GM12801 (cell line): ENCODE data around the gene DZIP1.

ENCODE experiments used
- TF ChIP-seq, protein P1 (sequence below): IDR thresholded peaks from one replicate; pipeline ENCODE4 v1.5.1; 2011; ENCODE audit warnings: control low read depth; ENCODE audit not compliant: insufficient read length; ENCODE audit errors: extremely low read depth

The DZIP1 gene

DNA sequence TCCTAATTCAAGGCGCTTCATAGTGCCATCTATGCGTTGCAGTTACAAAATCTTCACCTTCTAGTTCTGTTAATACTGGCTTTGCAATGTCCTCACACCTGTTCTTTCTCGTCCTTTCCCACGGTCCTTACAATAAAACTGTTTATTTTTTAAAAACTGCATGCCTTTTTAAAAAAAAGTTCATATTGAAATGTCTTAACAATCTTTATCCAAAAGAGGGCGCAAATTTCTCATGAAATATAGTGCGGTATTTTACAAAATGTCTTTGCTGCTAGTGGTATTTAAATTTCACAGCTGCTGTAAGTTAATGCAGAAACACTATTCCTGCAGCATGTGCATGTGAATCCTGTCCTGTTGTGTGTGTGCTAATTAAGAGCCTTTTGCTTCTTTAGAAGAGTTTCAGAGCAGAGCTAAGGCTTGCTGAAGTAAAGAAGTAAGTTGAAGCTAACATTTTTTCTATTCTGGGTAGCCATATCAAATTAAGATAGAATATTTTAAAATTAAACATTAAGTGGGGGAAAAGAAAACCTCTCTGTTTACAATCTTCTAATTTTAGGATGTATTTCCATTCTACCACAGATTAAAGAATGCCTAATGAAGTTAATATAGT lies 107.8 kb downstream of the DZIP1 start:
- TF ChIP-seq, protein P1, sequence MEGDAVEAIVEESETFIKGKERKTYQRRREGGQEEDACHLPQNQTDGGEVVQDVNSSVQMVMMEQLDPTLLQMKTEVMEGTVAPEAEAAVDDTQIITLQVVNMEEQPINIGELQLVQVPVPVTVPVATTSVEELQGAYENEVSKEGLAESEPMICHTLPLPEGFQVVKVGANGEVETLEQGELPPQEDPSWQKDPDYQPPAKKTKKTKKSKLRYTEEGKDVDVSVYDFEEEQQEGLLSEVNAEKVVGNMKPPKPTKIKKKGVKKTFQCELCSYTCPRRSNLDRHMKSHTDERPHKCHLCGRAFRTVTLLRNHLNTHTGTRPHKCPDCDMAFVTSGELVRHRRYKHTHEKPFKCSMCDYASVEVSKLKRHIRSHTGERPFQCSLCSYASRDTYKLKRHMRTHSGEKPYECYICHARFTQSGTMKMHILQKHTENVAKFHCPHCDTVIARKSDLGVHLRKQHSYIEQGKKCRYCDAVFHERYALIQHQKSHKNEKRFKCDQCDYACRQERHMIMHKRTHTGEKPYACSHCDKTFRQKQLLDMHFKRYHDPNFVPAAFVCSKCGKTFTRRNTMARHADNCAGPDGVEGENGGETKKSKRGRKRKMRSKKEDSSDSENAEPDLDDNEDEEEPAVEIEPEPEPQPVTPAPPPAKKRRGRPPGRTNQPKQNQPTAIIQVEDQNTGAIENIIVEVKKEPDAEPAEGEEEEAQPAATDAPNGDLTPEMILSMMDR: no peak

DNA sequence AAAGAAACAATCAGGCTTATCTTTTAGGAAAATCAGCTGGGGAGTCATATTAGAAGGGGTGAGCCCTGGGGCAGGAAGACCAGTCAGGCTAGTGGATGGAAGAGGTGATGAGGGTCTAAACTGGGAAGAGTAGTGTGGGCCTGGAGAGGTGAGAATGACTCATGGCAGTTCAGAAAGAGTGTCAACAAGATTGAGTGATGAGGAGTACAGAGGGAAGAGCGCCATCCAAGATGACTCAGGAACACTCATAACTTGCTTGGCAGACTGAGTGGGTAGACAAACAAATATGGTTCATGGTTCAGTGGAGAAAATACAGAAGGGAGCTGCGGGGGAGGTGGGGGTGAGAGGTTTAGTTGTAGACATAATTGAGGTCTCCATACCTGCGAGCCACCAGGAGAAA lies 109.3 kb downstream of the DZIP1 start:
- TF ChIP-seq, protein P1: no peak

DNA sequence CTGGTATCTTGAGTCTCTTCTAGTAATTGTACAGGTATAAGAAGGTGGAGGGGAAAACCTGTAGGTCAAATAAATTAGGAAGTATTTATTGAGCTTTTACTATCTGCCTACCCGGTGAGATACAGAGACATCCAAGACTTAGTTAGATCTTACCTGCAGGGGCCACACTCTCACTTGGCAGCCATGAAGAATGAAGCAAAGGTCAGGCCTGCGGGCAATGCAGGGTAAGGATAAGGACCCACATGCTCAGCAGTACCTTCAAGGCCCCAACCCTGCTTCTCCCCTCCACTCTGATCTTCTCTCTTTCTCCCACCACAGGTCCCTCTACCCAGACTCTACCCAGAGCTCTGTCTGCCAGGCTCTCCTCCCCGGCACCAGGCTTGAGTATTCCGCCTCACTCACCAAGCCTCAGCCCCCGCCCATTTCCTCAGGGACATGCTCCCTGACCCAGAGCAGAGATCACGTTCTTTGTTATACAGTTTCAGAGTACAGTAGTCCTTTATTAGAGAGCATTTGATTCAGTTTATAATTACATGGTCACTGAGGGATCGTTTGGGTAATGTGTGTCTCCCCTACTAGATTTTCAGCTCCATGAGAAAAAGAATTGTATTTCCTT lies 110.9 kb downstream of the DZIP1 start:
- TF ChIP-seq, protein P1: no peak

DNA sequence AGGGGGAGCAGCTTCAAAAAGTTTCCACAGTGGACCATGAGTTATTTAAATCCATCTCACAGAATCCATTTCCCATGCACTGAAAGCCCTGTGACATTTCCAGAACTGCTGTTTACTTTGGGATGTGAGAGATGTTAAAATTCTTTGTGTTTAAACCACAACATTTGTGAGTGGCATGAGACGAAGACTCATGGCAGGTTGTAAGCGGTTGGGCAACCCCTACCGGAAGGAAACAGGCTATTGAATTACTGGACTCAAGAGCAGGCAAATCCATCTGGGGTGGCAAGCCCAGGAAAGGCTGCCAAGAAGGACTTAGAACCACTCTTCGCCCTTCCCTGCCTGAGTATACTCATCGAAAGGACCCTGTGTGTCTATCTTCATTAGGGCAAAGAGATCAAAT lies 114.3 kb downstream of the DZIP1 start:
- TF ChIP-seq, protein P1: no peak
